ENCODE results near the gene HOOK2. TPM values are rescaled to one million over a fixed set of nuclear protein-coding genes. Genes with fewer than 3 reads are reported as not detected.
"Not testable (repeated sequence)": the region's sequence is repeated elsewhere in the genome, so short reads cannot be mapped to it uniquely, and the experiment has no call there.

Gene HOOK2
- total and polyA plus RNA-seq, 10 donors, result 7.1 to 27.4 (median 23.4) TPM

DNA sequence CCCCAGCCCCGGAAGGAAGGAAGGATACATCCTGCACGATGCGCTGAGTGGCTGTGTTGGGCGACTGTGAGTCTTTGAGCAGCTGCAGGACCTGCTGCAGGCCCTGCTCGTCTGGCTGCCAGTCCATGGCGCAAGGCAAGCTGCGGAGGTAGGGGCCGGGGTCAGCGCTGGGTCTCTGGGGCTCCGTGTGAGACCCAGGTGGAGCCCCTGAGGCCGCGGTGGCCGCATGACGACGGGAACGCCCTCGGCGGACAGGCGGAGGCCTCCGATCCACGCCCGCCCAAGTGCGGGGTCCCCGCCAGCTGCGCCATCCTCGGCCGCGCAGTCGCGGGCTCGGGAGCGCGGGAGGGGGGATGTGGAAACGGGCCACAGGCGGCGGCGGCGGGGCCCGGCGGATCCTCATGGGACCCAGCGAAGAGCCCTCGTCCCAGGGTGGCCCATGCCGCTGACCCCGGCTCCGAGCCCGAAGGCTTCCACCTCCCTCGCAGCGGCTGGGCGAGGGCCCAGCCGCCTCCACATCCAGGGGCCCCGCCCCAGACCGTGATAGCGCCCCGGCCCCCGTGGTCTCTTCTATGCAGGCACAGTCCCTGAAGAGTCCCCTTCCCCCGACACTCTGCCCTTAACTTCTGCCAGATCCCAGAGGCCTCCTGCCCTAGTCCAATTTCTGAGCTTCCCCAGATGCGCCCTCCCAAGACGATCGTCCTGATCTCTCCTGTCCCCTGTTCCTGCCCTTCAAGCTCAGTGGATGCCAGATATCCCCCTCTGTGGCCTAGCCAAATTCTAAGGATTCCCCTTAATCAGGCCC lies 54.3 kb downstream of the HOOK2 start:
- no peaks in the 10 kb centered on the region for H3K9me3 ChIP-seq
- H3K4me1 ChIP-seq, result peaks cover 22 to 71% (median 47%) of the 10 kb centered on the region in 6 donors
- H3K27ac ChIP-seq, result peak overlapping the region; percentile 80 to 94 (median 90)
- peaks cover 0 to 38% (median 20%) of the 10 kb centered on the region in 6 donors for H3K36me3 ChIP-seq
- intact Hi-C loops (cut with DNase I; ENCODE audit: low total_unique reads), result no loop called here
- peak overlapping the region; percentile 48 to 91 (median 70) for H3K4me3 ChIP-seq
- TF ChIP-seq, protein P1, sequence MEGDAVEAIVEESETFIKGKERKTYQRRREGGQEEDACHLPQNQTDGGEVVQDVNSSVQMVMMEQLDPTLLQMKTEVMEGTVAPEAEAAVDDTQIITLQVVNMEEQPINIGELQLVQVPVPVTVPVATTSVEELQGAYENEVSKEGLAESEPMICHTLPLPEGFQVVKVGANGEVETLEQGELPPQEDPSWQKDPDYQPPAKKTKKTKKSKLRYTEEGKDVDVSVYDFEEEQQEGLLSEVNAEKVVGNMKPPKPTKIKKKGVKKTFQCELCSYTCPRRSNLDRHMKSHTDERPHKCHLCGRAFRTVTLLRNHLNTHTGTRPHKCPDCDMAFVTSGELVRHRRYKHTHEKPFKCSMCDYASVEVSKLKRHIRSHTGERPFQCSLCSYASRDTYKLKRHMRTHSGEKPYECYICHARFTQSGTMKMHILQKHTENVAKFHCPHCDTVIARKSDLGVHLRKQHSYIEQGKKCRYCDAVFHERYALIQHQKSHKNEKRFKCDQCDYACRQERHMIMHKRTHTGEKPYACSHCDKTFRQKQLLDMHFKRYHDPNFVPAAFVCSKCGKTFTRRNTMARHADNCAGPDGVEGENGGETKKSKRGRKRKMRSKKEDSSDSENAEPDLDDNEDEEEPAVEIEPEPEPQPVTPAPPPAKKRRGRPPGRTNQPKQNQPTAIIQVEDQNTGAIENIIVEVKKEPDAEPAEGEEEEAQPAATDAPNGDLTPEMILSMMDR (IDR thresholded peaks at IDR 0.05 in 8 of 11, conservative IDR thresholded peaks at IDR 0.05 in 3 of 11), result no peak
- TF ChIP-seq POLR2AphosphoS5 (IDR thresholded peaks at IDR 0.05), result peak in 2 of 3 donors; percentile 28 to 49
- no peak for TF ChIP-seq POLR2A (IDR thresholded peaks at IDR 0.05)
- WGBS, 5 donors, result 1 to 33% (median 15%) methylated on average over 15 to 59 of the region's 59 CpGs
- no peak for DNase-seq
- no peaks in the 10 kb centered on the region for H3K27me3 ChIP-seq (replicated peaks in 1 of 7)

DNA sequence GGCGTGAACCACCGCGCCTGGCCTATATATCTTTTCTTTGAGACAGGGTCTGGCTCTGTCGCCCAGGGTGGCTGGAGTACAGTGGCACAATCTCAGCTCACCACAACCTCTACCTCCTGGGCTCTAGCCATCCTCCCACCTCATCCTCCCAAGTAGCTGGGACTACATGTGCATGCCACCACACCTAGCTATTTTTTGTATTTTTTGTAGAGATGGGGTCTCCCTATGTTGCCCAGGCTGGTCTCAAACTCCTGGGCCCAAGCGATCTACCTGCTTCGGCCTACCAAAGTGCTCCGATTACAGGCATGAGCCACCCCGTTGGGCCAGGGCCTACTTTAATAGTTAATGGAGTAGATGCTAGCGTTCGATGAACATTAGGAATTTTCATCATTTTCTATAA lies 55.1 kb downstream of the HOOK2 start:
- Histone ChIP-seq H3K27me3 (replicated peaks in 1 of 7) (no peaks in the 10 kb centered on the region), H3K36me3 (peaks cover 2 to 45% (median 26%) of the 10 kb centered on the region in 6 donors), H3K9me3 (no peaks in the 10 kb centered on the region), H3K4me3 (peak overlapping the region in 5 of 8 donors; percentile 58 to 91 (median 72)), H3K4me1 (peaks cover 22 to 71% (median 47%) of the 10 kb centered on the region in 6 donors), H3K27ac (peak overlapping the region in 5 of 8 donors; percentile 89 to 94 (median 93))
- intact Hi-C loops (cut with DNase I; ENCODE audit: low total_unique reads), result no loop called here
- DNase-seq, result no peak
- TF ChIP-seq, protein P1 (IDR thresholded peaks at IDR 0.05 in 8 of 11, conservative IDR thresholded peaks at IDR 0.05 in 3 of 11), result no peak
- TF ChIP-seq POLR2AphosphoS5 (IDR thresholded peaks at IDR 0.05), result no peak
- TF ChIP-seq POLR2A (IDR thresholded peaks at IDR 0.05), result no peak
- 84 to 94% (median 88%) methylated on average over 9 to 10 of the region's 10 CpGs for WGBS, 5 donors

- DNase-seq, result no peak
- Histone ChIP-seq H3K9me3 (no peaks in the 10 kb centered on the region), H3K27me3 (replicated peaks in 1 of 7) (no peaks in the 10 kb centered on the region), H3K4me3 (no peak overlapping the region), H3K36me3 (peaks cover 4 to 86% (median 65%) of the 10 kb centered on the region in 6 donors), H3K27ac (no peak overlapping the region), H3K4me1 (peaks cover 8 to 40% (median 16%) of the 10 kb centered on the region in 6 donors)
- intact Hi-C loops (cut with DNase I; ENCODE audit: low total_unique reads), result loop anchor here (5.0 kb wide), 1 partner anchor 41 kb away; no protein-coding TSS in a partner anchor
- TF ChIP-seq POLR2AphosphoS5 (IDR thresholded peaks at IDR 0.05), result no peak
- 94 to 100% (median 98%) methylated on average over 3 of the region's 3 CpGs for WGBS, 5 donors
Measured at GRCh38 chr19:12715929-12716328, 59.4 kb downstream of the HOOK2 start.

- Histone ChIP-seq H3K27me3 (replicated peaks in 1 of 7) (no peaks in the 10 kb centered on the region), H3K4me1 (peaks cover under 1 to 32% (median 8%) of the 10 kb centered on the region in 6 donors), H3K4me3 (no peak overlapping the region), H3K27ac (no peak overlapping the region), H3K9me3 (no peaks in the 10 kb centered on the region), H3K36me3 (peaks cover 4 to 95% (median 73%) of the 10 kb centered on the region in 6 donors)
- intact Hi-C loops (cut with DNase I; ENCODE audit: low total_unique reads), result loop anchor here (5.0 kb wide), 1 partner anchor 42 kb away; no protein-coding TSS in a partner anchor
- TF ChIP-seq POLR2AphosphoS5 (IDR thresholded peaks at IDR 0.05) (peak in 1 of 3 donors; percentile 37), POLR2A (IDR thresholded peaks at IDR 0.05) (no peak)
- TF ChIP-seq, protein P1 (IDR thresholded peaks at IDR 0.05 in 8 of 11, conservative IDR thresholded peaks at IDR 0.05 in 3 of 11), result no peak
- DNase-seq, result no peak
- 94 to 99% (median 96%) methylated on average over 15 of the region's 15 CpGs; no CpG with 5 or more reads in 1 of the 5 donors for WGBS, 5 donors
Measured at GRCh38 chr19:12715102-12715501, 60.2 kb downstream of the HOOK2 start.

DNA sequence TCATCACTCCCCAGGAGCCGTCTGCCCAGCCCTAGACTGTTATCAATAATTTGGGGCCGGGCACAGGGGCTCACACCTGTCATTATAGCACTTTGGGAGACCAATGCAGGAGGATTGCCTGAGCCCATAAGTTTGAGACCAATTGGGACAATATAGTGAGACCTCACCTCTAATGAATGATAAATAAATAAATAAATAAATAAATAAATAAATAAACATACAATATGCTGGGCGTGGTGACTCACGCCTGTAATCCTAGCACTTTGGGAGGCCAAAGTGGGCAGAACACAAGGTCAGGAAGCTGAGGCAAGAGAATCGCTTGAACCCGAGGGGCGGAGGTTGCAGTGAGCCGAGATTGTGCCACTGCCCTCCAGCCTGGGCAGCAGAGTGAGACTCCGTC lies 62.0 kb downstream of the HOOK2 start:
- intact Hi-C loops (cut with DNase I; ENCODE audit: low total_unique reads), result not testable (repeated sequence)
- peaks cover 6 to 98% (median 80%) of the 10 kb centered on the region in 6 donors for H3K36me3 ChIP-seq
- 85 to 94% (median 93%) methylated on average over 9 of the region's 9 CpGs for WGBS, 5 donors

More for the DNA sequence above, 62.0 kb downstream of the HOOK2 start:
- H3K27me3 ChIP-seq (replicated peaks in 1 of 7); H3K4me3 ChIP-seq; H3K27ac ChIP-seq; DNase-seq; H3K9me3 ChIP-seq: not testable (repeated sequence)
- H3K4me1 ChIP-seq, result peaks cover 0 to 14% (median 0%) of the 10 kb centered on the region in 6 donors

All from spleen (tissue), 11 donors.